HPDE6-E6E7 (cell line): ENCODE results near the gene MTMR2.
"Not testable (repeated sequence)": the region's sequence is repeated elsewhere in the genome, so short reads cannot be mapped to it uniquely, and the experiment has no call there.

Experiments
- DNase-seq: peaks from one replicate; pipeline ENCODE4 v3.0.0; 2011; ENCODE audit warnings: missing footprints; ENCODE audit errors: extremely low spot score

Gene MTMR2

GRCh38 chr11:95816037-95816436, 107.9 kb downstream of the MTMR2 start:
- no peak for DNase-seq

GRCh38 chr11:95811052-95811451, 112.9 kb downstream of the MTMR2 start:
- not testable (repeated sequence) for DNase-seq

GRCh38 chr11:95806464-95806863, 117.4 kb downstream of the MTMR2 start:
- not testable (repeated sequence) for DNase-seq

- DNase-seq = no peak
Measured at GRCh38 chr11:95805869-95806268, 118.0 kb downstream of the MTMR2 start.

- no peak for DNase-seq
Measured at GRCh38 chr11:95803973-95804372, 119.9 kb downstream of the MTMR2 start.

GRCh38 chr11:95802806-95803205, 121.1 kb downstream of the MTMR2 start:
- DNase-seq = no peak

- no peak for DNase-seq
Measured at GRCh38 chr11:95800438-95800837, 123.5 kb downstream of the MTMR2 start.

- no peak for DNase-seq
Measured at GRCh38 chr11:95799546-95799945, 124.4 kb downstream of the MTMR2 start.

GRCh38 chr11:95796501-95796900, 127.4 kb downstream of the MTMR2 start:
- no peak for DNase-seq

GRCh38 chr11:95795627-95796295, 128.1 kb downstream of the MTMR2 start:
- DNase-seq = no peak

GRCh38 chr11:95794086-95794485, 129.8 kb downstream of the MTMR2 start:
- DNase-seq = no peak

- no peak for DNase-seq
Measured at GRCh38 chr11:95793116-95793515, 130.8 kb downstream of the MTMR2 start.

GRCh38 chr11:95792700-95793099, 131.2 kb downstream of the MTMR2 start:
- no peak for DNase-seq

- no peak for DNase-seq
Measured at GRCh38 chr11:95792200-95792599, 131.7 kb downstream of the MTMR2 start.

- no peak for DNase-seq
Measured at GRCh38 chr11:95791709-95792033, 132.2 kb downstream of the MTMR2 start.

GRCh38 chr11:95790933-95791708, 132.8 kb downstream of the MTMR2 start:
- peak; percentile 20 for DNase-seq

GRCh38 chr11:95790123-95790932, 133.6 kb downstream of the MTMR2 start, which contains the start of gene CEP57:
CEP57 (plus strand) TSS chr11:95790498; CDS start chr11:95790699, 201 bp downstream.
- DNase-seq = peak; percentile 92

- DNase-seq = peak; percentile 88
Measured at GRCh38 chr11:95789506-95790122, 134.3 kb downstream of the MTMR2 start, which contains the start of gene FAM76B. FAM76B (minus strand) TSS chr11:95789782; CDS start chr11:95789478, 304 bp downstream.

GRCh38 chr11:95788921-95789505, 134.9 kb downstream of the MTMR2 start:
- no peak for DNase-seq
